WTC11 (cell line): ENCODE data around the gene RHBG. TPM values are rescaled to one million over a fixed set of nuclear protein-coding genes. Genes with fewer than 3 reads are reported as not detected.

ENCODE experiments used
- ATAC-seq: fragments of 200-7000 bp; cut with Tn5 transposase; 2 replicates; pipeline ENCODE4 v1.10.0; 2021; ENCODE audit warnings: mild to moderate bottlenecking, moderate library complexity
- CTCF ChIA-PET: fragments of 300-600 bp; sonication (Branson Sonifier 250); formaldehyde crosslinking; loops from one replicate; lab custom pipeline; 2021; ENCODE audit warnings: antibody characterized with exemption; lab: Charles Lee
- POLR2A ChIA-PET: fragments of 350-600 bp; sonication (Branson Sonifier 250); formaldehyde crosslinking; loops from one replicate; lab custom pipeline; 2021; ENCODE audit warnings: antibody characterized with exemption; lab: Charles Lee
- DNase-seq: peaks from one replicate; pipeline ENCODE4 v3.0.0; 2021; ENCODE audit warnings: low spot score
- H3K27ac Mint-ChIP-seq: 2 replicates; pipeline ENCODE4 v1.8.0; 2021; ENCODE audit warnings: mixed read lengths
- H3K27me3 Mint-ChIP-seq: 2 replicates; pipeline ENCODE4 v1.8.0; 2021; ENCODE audit warnings: low read depth, mild to moderate bottlenecking, moderate library complexity, mixed read lengths
- H3K36me3 Mint-ChIP-seq: 2 replicates; pipeline ENCODE4 v1.8.0; 2021; ENCODE audit warnings: mixed read lengths
- H3K4me1 Mint-ChIP-seq: 2 replicates; pipeline ENCODE4 v1.8.0; 2022; ENCODE audit warnings: mixed read lengths
- H3K4me3 Mint-ChIP-seq: 2 replicates; pipeline ENCODE4 v1.8.0; 2021; ENCODE audit warnings: mild to moderate bottlenecking, moderate library complexity, mixed read lengths
- H3K9me3 Mint-ChIP-seq: 2 replicates; pipeline ENCODE4 v1.8.0; 2021; ENCODE audit warnings: mixed read lengths
- CREM ChIP-seq: sonication (generic); formaldehyde crosslinking; IDR thresholded peaks from 2 replicates; pipeline ENCODE4 v1.8.1; 2022; ENCODE audit warnings: mild to moderate bottlenecking, missing genetic modification reagents, moderate library complexity
- FOXJ3 ChIP-seq: sonication (generic); formaldehyde crosslinking; IDR thresholded peaks from 2 replicates; pipeline ENCODE4 v1.9.0; 2021; ENCODE audit warnings: missing genetic modification reagents, mild to moderate bottlenecking, borderline replicate concordance
- GTF2I ChIP-seq: fragments of 250-450 bp; sonication (Bioruptor Pico); conservative IDR thresholded peaks from 2 replicates; pipeline ENCODE4 v1.4.0; 2021; ENCODE audit warnings: mild to moderate bottlenecking
- IRF2 ChIP-seq: sonication (generic); formaldehyde crosslinking; IDR thresholded peaks from 2 replicates; pipeline ENCODE4 v1.8.0; 2022; ENCODE audit warnings: low read depth, missing genetic modification reagents, borderline replicate concordance
- MYBL2 ChIP-seq: sonication (generic); formaldehyde crosslinking; IDR thresholded peaks from 2 replicates; pipeline ENCODE4 v1.8.1; 2023; ENCODE audit warnings: mild to moderate bottlenecking, moderate library complexity, missing genetic modification reagents
- NFATC4 ChIP-seq: fragments of 250-450 bp; sonication (Bioruptor Pico); IDR thresholded peaks from 2 replicates; pipeline ENCODE4 v1.9.0; 2021; ENCODE audit warnings: mild to moderate bottlenecking
- NFE2L1 ChIP-seq: sonication (generic); formaldehyde crosslinking; IDR thresholded peaks from 2 replicates; pipeline ENCODE4 v1.8.1; 2023; ENCODE audit warnings: missing genetic modification reagents
- NR1H2 ChIP-seq: sonication (generic); formaldehyde crosslinking; IDR thresholded peaks from 2 replicates; pipeline ENCODE4 v1.9.0; 2021; ENCODE audit warnings: mild to moderate bottlenecking, moderate library complexity, missing genetic modification reagents
- SMAD4 ChIP-seq: sonication (generic); formaldehyde crosslinking; IDR thresholded peaks from 2 replicates; pipeline ENCODE4 v1.8.0; 2022; ENCODE audit warnings: mild to moderate bottlenecking, missing genetic modification reagents
- TCF7 ChIP-seq: sonication (generic); formaldehyde crosslinking; IDR thresholded peaks from 2 replicates; pipeline ENCODE4 v1.8.0; 2022; ENCODE audit warnings: mild to moderate bottlenecking, low read depth, missing genetic modification reagents, moderate library complexity
- ZBTB21 ChIP-seq: sonication (generic); formaldehyde crosslinking; IDR thresholded peaks from 2 replicates; pipeline ENCODE4 v1.8.1; 2023; ENCODE audit warnings: mild to moderate bottlenecking, missing genetic modification reagents, borderline replicate concordance
- ZNF121 ChIP-seq: sonication (generic); formaldehyde crosslinking; IDR thresholded peaks from 2 replicates; pipeline ENCODE4 v1.8.0; 2023; ENCODE audit warnings: missing genetic modification reagents
- ZNF232 ChIP-seq: sonication (generic); formaldehyde crosslinking; IDR thresholded peaks from 2 replicates; pipeline ENCODE4 v1.8.0; 2022; ENCODE audit warnings: mild to moderate bottlenecking, missing genetic modification reagents
- ZNF317 ChIP-seq: sonication (generic); formaldehyde crosslinking; IDR thresholded peaks from 2 replicates; pipeline ENCODE4 v1.8.1; 2023; ENCODE audit warnings: low read depth, mild to moderate bottlenecking, moderate library complexity, missing genetic modification reagents, borderline replicate concordance
- ZNF423 ChIP-seq: fragments of 250-450 bp; sonication (Bioruptor Pico); IDR thresholded peaks from 2 replicates; pipeline ENCODE4 v2.1.2; 2022; ENCODE audit warnings: mild to moderate bottlenecking, moderate library complexity
- total RNA-seq: library from RNA; stranded (reverse); gene quantifications from 3 replicates; pipeline ENCODE4 v1.2.3, GENCODE V29; 2021
- TF ChIP-seq, protein P1 (sequence below): sonication (generic); formaldehyde crosslinking; IDR thresholded peaks from 2 replicates; pipeline ENCODE4 v1.8.1; 2022; ENCODE audit warnings: mild to moderate bottlenecking, missing genetic modification reagents, moderate library complexity, borderline replicate concordance
- TF ChIP-seq, protein P2 (sequence below): sonication (generic); formaldehyde crosslinking; IDR thresholded peaks from 2 replicates; pipeline ENCODE4 v1.8.1; 2023; ENCODE audit warnings: mild to moderate bottlenecking, missing genetic modification reagents, moderate library complexity
- TF ChIP-seq, protein P3 (sequence below): fragments of 200-600 bp; IDR thresholded peaks from 2 replicates; pipeline ENCODE4 v1.8.0; 2022; ENCODE audit warnings: antibody characterized with exemption
- TF ChIP-seq, protein P4 (sequence below): sonication (generic); formaldehyde crosslinking; IDR thresholded peaks from 2 replicates; pipeline ENCODE4 v1.8.1; 2022; ENCODE audit warnings: low read depth, missing genetic modification reagents, borderline replicate concordance
- TF ChIP-seq, protein P5 (sequence below): sonication (generic); formaldehyde crosslinking; IDR thresholded peaks from 2 replicates; pipeline ENCODE4 v1.8.1; 2022; ENCODE audit warnings: missing genetic modification reagents, borderline replicate concordance

The RHBG gene
- total RNA-seq, 1 experiment from 2014 or later = 1.9 TPM

DNA sequence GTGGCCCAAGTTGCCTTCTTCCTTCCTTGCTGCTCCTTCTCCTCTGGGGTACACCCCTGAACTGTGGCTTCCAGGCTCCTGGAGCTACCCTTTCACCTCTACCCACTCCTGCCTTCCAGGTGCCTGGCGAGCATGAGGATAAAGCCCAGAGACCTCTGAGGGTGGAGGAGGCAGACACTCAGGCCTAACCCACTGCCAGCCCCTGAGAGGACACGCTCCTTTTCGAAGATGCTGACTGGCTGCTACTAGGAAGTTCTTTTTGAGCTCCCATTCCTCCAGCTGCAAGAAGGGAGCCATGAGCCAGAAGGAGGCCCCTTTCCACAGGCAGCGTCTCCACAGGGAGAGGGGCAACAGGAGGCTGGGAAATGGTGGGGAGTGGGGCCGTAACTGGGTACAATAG lies 15.6 kb downstream of the RHBG start (continued):
- TF ChIP-seq, protein P1, sequence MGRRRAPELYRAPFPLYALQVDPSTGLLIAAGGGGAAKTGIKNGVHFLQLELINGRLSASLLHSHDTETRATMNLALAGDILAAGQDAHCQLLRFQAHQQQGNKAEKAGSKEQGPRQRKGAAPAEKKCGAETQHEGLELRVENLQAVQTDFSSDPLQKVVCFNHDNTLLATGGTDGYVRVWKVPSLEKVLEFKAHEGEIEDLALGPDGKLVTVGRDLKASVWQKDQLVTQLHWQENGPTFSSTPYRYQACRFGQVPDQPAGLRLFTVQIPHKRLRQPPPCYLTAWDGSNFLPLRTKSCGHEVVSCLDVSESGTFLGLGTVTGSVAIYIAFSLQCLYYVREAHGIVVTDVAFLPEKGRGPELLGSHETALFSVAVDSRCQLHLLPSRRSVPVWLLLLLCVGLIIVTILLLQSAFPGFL (CRISPR knock-in tag) = no peak
- TF ChIP-seq IRF2 (CRISPR knock-in tag) (no peak), NFE2L1 (CRISPR knock-in tag) (no peak), ZNF232 (CRISPR knock-in tag) (no peak)

DNA sequence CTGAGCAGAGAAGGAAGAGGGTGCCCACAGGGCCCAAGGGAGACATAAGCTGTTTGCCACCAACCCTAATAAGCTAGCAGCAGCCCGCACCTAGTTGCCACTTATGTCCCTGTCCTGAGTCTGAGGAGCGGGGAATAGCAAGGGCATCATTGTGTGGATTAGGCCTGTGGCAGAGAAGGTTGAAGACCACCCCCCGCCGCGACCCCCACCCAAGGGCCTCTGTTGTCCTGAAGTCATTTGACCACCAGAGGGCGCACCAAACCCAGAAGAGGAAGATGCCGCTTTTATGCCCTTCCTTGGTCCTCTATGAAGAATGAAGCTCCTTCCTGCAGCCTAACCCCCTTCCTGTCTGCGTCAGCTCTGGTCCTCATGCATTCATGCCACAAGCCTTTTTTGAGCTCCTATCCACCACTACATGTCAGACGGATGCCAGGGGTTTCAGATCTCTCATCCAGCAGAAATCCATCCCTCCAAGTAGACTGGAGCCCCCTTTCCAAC lies 16.6 kb downstream of the RHBG start:
- Mint-ChIP-seq H3K4me1 (peaks cover 32% of the 10 kb centered on the region), H3K4me3 (no peak overlapping the region), H3K27me3 (peaks cover 48% of the 10 kb centered on the region), H3K27ac (no peak overlapping the region), H3K9me3 (no peaks in the 10 kb centered on the region), H3K36me3 (no peaks in the 10 kb centered on the region)
- ChIA-PET POLR2A (interaction anchor here (0.6 to 1.3 kb wide), 6 partner anchors 16 to 60 kb away, joined by 3 to 8 read pairs (median 4); no protein-coding TSS in a partner anchor), CTCF (interaction anchor here (0.6 to 10.7 kb wide), 62 partner anchors 12 to 1517 kb away, joined by 3 to 401 read pairs (median 5); partner anchors contain the start of genes BCAN, CCT3, GPATCH4 and HAPLN2)
- DNase-seq = peak; percentile 81
- ATAC-seq = 0 out of 2 replicates have a peak, but pooled peaks have one; percentile 3
- TF ChIP-seq ZNF423 (CRISPR knock-in tag) (peak; percentile 95), NFATC4 (CRISPR knock-in tag) (no peak), SMAD4 (CRISPR knock-in tag) (no peak), NR1H2 (CRISPR knock-in tag) (no peak), MYBL2 (CRISPR knock-in tag) (no peak)
- TF ChIP-seq, protein P2, sequence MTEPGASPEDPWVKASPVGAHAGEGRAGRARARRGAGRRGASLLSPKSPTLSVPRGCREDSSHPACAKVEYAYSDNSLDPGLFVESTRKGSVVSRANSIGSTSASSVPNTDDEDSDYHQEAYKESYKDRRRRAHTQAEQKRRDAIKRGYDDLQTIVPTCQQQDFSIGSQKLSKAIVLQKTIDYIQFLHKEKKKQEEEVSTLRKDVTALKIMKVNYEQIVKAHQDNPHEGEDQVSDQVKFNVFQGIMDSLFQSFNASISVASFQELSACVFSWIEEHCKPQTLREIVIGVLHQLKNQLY = no peak
- TF ChIP-seq, protein P3, sequence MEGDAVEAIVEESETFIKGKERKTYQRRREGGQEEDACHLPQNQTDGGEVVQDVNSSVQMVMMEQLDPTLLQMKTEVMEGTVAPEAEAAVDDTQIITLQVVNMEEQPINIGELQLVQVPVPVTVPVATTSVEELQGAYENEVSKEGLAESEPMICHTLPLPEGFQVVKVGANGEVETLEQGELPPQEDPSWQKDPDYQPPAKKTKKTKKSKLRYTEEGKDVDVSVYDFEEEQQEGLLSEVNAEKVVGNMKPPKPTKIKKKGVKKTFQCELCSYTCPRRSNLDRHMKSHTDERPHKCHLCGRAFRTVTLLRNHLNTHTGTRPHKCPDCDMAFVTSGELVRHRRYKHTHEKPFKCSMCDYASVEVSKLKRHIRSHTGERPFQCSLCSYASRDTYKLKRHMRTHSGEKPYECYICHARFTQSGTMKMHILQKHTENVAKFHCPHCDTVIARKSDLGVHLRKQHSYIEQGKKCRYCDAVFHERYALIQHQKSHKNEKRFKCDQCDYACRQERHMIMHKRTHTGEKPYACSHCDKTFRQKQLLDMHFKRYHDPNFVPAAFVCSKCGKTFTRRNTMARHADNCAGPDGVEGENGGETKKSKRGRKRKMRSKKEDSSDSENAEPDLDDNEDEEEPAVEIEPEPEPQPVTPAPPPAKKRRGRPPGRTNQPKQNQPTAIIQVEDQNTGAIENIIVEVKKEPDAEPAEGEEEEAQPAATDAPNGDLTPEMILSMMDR = peak; percentile 90

DNA sequence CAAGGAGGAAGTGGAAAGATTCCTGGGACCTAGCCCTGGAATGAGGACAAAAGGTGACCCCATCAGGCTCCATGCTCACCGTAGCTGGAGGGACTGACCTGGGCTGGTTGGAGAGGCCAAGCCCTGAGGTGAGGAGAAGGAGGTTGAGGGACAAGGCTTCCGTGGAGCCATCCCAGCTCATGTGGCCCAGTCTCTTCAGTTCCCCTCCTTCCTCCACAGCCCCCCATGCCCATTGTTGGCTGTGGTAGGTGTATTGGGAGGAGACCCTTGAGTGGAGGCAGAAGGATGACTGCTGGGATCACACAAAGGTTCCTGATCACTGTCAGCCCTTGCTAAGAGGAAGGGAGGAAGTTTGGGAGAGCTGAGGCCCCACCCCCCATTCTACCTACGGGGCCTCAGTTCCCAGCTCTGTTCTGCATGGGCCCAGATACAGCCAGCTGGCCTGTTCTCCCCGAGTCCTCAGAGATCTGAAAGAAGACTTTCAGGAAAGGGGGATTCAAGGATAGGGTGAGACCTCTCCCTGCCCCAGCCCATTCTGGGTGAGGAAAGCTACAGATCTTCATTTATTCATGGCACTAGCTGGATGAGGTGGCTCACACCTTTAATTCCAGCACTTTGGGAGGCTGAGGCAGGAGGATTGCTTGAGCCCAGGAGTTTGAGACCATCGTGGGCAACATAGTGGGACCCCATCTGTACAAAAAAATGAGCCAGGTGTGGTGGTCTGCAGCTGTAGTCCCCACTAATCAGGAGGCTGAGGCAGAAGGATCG lies 17.3 kb downstream of the RHBG start:
- ATAC-seq = no peak
- TF ChIP-seq ZNF121 (CRISPR knock-in tag) = no peak
- TF ChIP-seq ZNF317 = no peak
- no peak for TF ChIP-seq ZBTB21 (CRISPR knock-in tag)
- TF ChIP-seq, protein P4, sequence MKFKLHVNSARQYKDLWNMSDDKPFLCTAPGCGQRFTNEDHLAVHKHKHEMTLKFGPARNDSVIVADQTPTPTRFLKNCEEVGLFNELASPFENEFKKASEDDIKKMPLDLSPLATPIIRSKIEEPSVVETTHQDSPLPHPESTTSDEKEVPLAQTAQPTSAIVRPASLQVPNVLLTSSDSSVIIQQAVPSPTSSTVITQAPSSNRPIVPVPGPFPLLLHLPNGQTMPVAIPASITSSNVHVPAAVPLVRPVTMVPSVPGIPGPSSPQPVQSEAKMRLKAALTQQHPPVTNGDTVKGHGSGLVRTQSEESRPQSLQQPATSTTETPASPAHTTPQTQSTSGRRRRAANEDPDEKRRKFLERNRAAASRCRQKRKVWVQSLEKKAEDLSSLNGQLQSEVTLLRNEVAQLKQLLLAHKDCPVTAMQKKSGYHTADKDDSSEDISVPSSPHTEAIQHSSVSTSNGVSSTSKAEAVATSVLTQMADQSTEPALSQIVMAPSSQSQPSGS (CRISPR knock-in tag) = no peak
- TF ChIP-seq GTF2I (CRISPR knock-in tag) = no peak
- no peak for TF ChIP-seq CREM
- TF ChIP-seq FOXJ3 (CRISPR knock-in tag) = no peak
- TF ChIP-seq IRF2 (CRISPR knock-in tag) = no peak
- no peak for TF ChIP-seq TCF7 (CRISPR knock-in tag)
- TF ChIP-seq, protein P5, sequence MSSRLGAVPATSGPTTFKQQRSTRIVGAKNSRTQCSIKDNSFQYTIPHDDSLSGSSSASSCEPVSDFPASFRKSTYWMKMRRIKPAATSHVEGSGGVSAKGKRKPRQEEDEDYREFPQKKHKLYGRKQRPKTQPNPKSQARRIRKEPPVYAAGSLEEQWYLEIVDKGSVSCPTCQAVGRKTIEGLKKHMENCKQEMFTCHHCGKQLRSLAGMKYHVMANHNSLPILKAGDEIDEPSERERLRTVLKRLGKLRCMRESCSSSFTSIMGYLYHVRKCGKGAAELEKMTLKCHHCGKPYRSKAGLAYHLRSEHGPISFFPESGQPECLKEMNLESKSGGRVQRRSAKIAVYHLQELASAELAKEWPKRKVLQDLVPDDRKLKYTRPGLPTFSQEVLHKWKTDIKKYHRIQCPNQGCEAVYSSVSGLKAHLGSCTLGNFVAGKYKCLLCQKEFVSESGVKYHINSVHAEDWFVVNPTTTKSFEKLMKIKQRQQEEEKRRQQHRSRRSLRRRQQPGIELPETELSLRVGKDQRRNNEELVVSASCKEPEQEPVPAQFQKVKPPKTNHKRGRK (CRISPR knock-in tag) = no peak
- POLR2A ChIA-PET = interaction anchor here (0.6 to 1.3 kb wide), 6 partner anchors 15 to 59 kb away, joined by 3 to 8 read pairs (median 4); no protein-coding TSS in a partner anchor

More for the DNA sequence above, 17.3 kb downstream of the RHBG start:
- no peak overlapping the region for H3K27ac Mint-ChIP-seq
- CTCF ChIA-PET = interaction anchor here (0.6 to 10.7 kb wide), 64 partner anchors 12 to 1518 kb away, joined by 3 to 401 read pairs (median 5); partner anchors contain the start of genes BCAN, CCT3, GPATCH4 and HAPLN2
- H3K36me3 Mint-ChIP-seq = no peaks in the 10 kb centered on the region
- H3K9me3 Mint-ChIP-seq = no peaks in the 10 kb centered on the region
- H3K4me1 Mint-ChIP-seq = peaks cover 40% of the 10 kb centered on the region
- DNase-seq = no peak
- H3K4me3 Mint-ChIP-seq = no peak overlapping the region
- H3K27me3 Mint-ChIP-seq = peaks cover 54% of the 10 kb centered on the region
